Cardiac septum (tissue), 1 donor: ENCODE measurements around the gene ACE. TPM values are rescaled to one million over a fixed set of nuclear protein-coding genes. Genes with fewer than 3 reads are reported as not detected.

Experiments
- DNase-seq: peaks from one replicate; pipeline ENCODE4 v3.0.0-alpha.2; 2020; ENCODE audit warnings: low spot score
- intact Hi-C: fragments of 100-400 bp; cut with DNase I; formaldehyde crosslinking; loops from one replicate; pipeline ENCODE4 v1.14.0; 2022
- total RNA-seq: library from RNA; stranded (reverse); fragmentation: NEBNext Ultra II Directional; extraction: Animal tissue kit (Norgen Biotek cat#: 25700); gene quantifications from one replicate; pipeline ENCODE4 v1.2.1, GENCODE V29; 2021
- donor health status: DM: no; HTN: no; CAD: no.

ACE gene
- total RNA-seq, 1 donor from 2014 or later: 11.6 TPM

DNA sequence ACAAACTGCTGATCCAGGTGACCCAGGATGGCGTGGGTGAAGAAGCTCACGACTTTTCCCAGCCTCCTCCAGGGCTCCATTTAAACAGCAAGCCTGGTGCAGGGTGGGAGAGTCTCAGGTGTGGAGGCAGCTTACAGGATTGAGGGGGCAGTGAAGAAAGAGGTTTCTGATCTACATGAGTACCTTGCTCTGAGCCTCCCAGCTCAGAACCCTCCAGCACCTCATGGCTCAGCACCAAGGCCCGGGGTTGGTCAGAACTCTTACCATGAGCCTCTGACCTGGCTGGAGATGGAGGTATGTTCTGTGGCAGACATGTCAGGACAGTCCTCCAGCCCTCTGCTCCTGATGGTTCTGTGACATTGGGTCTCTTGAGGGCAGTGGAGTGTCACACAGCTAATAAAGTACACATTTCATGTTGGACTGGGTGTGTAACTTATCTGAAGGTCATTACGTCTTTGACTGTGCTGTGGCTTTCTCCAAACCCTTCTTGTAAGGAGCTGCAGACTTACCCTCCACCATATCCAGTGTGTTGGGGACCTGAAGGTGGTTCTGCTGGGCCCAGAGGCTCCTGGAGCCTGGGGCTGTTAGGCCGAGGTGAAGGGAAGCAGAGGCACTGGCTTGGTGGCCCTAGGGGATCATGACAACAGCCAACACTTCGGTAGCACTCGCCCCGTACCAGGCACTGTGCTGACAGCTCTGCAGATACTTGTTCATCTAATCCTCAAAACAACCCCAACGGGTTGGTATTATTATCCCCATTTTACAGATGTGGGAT lies 69.6 kb downstream of the ACE start:
- DNase-seq: no peak
- intact Hi-C loops: loop anchor here (5.0 kb wide), 1 partner anchor 104 kb away; no protein-coding TSS in a partner anchor

DNA sequence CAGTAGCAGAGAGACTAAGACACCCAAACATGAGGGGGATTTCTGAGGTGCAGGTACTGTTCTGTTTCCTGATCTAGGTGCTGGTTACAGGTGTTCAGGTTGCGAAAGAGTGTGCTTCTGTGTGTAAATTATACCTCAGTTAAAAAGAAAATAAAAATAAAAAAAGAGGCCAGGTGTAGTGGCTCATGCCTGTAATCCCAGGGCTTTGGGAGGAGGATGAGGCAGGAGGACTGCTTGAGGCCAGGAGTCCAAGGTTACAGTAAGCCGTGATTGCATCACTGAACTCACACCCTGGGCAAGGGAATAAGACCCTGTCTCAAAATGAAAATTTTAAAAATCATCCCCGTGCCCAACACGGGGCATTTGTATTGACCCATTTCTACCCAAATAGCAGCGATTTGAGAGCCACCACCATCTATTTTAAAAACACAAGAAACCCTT lies 70.2 kb downstream of the ACE start:
- intact Hi-C loops: loop anchor here (5.0 kb wide), 1 partner anchor 105 kb away; no protein-coding TSS in a partner anchor
- DNase-seq: no peak

Other genes with a start within 250 kb of the ACE start
- gene CYB561, start 30.8 kb upstream of the ACE start, total RNA-seq: 6.8 TPM
- gene KCNH6, start 46.3 kb downstream of the ACE start, total RNA-seq: not detected
- 47.4 TPM for gene DCAF7, start 73.4 kb downstream of the ACE start, total RNA-seq
- gene TACO1, start 123.8 kb downstream of the ACE start, total RNA-seq: 39.4 TPM
- gene MAP3K3, start 145.4 kb downstream of the ACE start, total RNA-seq: 101 TPM
- 7.5 TPM for gene LIMD2, start 223.1 kb downstream of the ACE start, total RNA-seq